Fibroblast of skin of abdomen (primary cell): ENCODE data around the gene CTDP1.

ENCODE experiments used
- DNase-seq: peaks from one replicate; pipeline ENCODE4 v3.0.0-alpha.2; 2013

Gene CTDP1

DNA sequence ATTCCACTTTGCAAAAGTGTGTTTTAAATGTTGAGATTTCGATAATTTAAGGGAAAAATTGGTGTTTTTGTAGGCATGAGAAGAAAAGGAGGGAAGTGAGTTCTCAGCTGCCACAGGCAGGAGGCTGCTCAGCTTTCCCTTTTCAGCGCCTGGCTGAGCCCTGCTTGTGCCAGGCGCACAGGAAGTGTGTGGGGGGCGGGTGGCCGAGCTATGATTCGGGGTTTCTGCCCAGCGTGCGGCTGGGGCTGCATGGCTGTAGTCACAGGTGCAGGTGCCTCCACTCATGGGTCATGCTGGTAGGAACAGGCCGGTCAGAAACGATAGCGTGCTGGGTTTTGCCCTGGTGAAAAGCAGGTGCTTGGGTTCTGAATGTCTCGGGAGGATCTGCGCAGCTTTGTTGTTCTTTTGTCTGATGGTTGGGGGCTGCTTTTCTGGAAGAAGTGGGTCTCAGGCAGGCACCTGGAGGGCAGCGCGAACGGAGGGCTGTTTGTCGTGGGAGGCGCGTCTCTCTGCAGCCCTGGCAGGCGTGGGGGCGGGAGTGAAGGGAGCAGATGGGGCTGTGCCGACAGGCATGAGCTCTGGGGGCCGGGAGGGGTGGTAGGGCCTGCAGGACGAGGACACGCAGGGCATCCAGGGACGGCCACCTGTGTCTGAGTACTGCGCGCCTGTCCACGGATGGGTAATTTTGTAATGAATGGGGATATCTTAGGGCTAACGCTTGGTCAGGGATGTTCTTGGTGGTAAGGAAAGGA is 120.2 kb downstream of the CTDP1 start:
- no peak for DNase-seq

DNA sequence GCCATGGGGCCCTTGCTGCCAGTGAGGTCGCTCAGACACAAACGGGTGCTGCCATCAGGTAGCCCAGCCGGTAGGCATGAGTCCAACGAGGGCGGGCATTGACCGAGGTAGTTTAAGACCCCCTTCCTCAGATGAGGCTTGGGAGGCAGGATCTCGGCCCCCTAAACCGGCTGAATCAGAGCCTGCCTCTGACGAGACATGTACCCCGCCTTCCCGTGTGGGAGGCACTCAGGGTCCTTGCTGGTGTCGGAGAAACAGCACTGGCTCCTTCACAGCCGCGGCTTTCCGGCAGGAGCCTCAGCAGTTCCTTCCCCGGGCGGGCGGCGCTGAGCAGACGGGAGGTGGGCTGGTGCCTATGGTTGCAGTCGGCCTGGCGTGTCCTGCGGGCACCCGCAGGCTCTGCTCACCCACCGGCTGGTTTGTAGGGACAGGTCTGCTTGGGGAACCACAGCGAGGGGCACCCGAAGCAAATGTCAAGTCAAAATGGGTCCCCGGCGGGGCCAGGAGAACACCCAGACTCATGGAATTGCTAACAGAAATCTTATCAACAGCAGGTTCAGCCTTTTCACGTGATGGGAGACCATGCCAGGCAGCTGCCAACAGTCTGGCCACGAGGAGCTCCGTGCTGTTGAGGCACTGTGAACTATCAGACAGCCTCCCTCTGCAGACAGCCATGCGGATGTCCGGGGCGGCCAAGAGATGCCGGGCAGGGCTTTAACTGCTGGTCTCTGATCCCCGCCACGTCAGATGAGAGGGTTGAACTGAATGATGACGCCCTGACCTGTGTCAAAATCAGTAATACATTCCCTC is 121.0 kb downstream of the CTDP1 start:
- DNase-seq = no peak

DNA sequence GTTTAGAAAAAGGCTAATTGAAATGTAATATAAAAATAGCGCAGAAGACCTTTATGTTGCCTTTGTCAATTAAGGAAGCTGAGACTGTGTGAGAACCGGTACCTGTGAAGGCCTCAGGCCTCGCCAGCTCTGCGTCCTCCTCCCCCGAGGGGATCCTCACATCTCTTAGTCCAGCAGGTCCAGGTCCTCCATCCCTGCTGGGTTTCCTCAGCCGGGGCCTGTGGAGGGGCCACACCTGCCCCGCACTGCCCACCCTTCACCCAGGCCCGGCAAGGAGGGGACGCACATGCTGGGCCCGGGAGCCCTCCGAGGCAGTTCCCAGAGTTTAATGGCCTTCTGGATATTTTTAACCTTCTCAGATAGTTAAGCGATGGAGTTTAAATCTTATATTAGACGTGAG is 121.6 kb downstream of the CTDP1 start:
- no peak for DNase-seq

DNA sequence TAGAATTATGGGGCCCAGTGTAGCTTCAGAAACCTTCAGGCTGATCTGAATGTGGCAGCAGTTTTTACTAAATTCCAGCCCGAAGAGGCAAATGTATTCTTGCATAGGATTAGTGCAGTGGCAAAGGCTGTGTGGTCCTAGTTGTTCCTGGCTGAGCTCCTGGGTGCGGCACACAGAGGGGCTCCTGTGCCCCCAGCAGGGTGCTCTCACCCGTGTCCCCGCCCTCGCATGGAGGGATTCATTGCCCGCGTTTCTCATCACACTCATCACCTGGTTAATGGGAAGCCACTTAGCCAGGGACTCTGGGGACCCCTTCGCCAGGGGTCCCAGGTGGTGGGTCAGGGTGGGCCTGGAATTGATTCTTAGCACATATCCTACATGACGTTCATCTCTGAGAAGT is 122.0 kb downstream of the CTDP1 start:
- DNase-seq = no peak

DNA sequence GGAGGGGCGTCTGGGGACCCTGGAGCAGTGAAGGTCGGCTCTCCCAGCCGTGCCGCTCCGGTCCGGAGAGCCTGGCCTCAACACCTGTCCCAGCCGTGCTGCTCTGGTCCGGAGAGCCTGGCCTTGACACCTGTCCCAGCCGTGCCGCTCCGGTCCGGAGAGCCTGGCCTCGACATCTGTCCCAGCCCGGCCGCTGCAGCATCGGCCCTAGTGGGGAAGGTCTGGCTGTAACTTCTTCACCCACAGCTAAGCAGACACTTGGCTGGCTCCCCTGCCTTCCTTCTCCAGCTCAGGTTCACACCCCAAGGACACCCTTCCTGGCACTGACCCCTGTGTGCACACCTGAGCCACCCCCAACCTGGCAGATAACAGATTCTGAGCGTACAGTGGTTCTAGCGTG is 122.7 kb downstream of the CTDP1 start:
- DNase-seq = no peak

DNA sequence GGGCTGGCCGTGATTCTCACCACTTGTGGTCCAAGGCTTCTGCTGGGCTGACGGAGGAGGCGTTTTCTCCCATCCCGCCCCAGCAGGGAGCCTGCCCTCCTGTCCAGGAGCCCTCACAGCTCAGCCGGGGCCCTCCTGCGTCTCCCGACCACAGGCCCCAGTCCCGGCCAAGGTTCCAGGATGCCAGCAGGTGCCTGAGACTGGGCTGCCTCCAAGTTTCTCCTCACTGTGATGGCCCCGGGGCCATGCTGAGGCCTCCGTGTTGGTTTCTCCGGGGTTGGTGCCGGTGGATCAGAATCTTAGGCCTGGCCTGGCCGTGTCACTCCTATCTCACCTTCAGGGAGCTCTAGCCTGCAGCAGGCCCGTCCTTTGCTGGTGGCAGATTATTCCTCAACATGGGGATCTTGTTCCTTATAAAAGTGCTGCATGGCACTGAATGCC is 124.0 kb downstream of the CTDP1 start:
- DNase-seq = no peak
